ENCODE data around the gene GALNT10. TPM values are rescaled to one million over a fixed set of nuclear protein-coding genes. Genes with fewer than 3 reads are reported as not detected.
A peak's percentile ranks its signal among the peaks of the same experiment; 100 is the strongest.

The GALNT10 gene
- total RNA-seq, 4 donors from 2014 or later: 5.6 to 22.9 (median 14.4) TPM

DNA sequence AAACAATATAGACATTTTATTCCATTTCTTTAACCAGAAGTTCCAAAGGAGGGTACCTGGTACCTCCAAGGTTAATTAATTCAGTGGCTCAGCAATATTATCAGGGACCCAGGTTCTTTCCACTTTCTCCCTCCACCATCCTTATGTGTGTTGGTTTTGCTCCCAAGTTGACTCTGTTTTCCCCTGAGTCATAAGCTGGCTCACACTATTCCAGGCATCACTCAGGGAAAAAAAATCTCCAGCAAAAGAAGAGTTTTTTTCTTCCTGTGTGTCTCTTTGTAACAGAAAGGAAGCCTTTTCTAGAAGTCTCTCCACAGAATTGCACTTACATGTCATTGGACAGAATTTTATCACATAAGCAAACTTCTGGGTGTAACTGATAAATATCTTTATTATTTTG is 31.2 kb upstream of the GALNT10 start:
- intact Hi-C loops (cut with DNase I; ENCODE audit: low total_unique reads): no loop called here
- H3K27ac ChIP-seq: no peak overlapping the region
- no peak for DNase-seq
- no peaks in the 10 kb centered on the region for H3K27me3 ChIP-seq
- H3K4me1 ChIP-seq: no peaks in the 10 kb centered on the region
- no peaks in the 10 kb centered on the region for H3K9me3 ChIP-seq
- H3K4me3 ChIP-seq: no peak overlapping the region
- no peaks in the 10 kb centered on the region for H3K36me3 ChIP-seq
- TF ChIP-seq, protein P1, sequence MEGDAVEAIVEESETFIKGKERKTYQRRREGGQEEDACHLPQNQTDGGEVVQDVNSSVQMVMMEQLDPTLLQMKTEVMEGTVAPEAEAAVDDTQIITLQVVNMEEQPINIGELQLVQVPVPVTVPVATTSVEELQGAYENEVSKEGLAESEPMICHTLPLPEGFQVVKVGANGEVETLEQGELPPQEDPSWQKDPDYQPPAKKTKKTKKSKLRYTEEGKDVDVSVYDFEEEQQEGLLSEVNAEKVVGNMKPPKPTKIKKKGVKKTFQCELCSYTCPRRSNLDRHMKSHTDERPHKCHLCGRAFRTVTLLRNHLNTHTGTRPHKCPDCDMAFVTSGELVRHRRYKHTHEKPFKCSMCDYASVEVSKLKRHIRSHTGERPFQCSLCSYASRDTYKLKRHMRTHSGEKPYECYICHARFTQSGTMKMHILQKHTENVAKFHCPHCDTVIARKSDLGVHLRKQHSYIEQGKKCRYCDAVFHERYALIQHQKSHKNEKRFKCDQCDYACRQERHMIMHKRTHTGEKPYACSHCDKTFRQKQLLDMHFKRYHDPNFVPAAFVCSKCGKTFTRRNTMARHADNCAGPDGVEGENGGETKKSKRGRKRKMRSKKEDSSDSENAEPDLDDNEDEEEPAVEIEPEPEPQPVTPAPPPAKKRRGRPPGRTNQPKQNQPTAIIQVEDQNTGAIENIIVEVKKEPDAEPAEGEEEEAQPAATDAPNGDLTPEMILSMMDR (IDR thresholded peaks at IDR 0.05): no peak
- no peak for TF ChIP-seq POLR2A (IDR thresholded peaks at IDR 0.05)

DNA sequence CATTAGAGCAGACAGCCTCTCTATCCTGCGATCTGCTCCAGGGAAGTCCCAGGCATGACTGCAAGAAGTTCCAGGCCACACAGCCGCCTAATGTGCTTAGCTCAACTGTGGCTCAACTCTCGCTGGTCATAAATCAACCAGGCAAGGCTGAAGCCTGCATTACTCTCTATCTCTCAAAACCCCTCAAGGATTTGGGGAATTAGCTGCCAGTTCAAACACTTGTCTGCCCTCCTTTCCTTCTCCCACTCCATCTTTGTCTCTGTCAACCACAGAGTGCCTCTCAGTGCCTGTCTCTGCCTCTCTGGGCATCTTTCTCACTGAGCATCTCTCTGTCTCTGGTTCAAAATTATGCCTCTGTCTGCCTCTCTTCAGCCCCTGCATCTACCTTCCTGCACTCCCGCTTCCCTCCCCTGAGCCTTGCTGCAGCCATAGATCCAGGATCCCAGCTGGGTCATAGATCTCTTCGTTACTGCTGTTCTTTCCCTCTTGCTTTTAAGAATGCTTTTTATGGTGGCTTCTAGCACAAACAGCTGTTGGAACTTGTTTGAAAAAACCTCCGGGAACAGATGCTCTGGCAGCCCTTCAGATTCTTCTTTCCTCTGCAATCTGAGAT is 27.9 kb upstream of the GALNT10 start:
- Histone ChIP-seq H3K27ac (no peak overlapping the region), H3K36me3 (no peaks in the 10 kb centered on the region), H3K9me3 (no peaks in the 10 kb centered on the region), H3K4me3 (no peak overlapping the region), H3K27me3 (no peaks in the 10 kb centered on the region), H3K4me1 (no peaks in the 10 kb centered on the region)
- TF ChIP-seq, protein P1 (IDR thresholded peaks at IDR 0.05): no peak
- no peak for TF ChIP-seq POLR2A (IDR thresholded peaks at IDR 0.05)
- intact Hi-C loops (cut with DNase I; ENCODE audit: low total_unique reads): no loop called here
- DNase-seq: peak; percentile 20 to 52

DNA sequence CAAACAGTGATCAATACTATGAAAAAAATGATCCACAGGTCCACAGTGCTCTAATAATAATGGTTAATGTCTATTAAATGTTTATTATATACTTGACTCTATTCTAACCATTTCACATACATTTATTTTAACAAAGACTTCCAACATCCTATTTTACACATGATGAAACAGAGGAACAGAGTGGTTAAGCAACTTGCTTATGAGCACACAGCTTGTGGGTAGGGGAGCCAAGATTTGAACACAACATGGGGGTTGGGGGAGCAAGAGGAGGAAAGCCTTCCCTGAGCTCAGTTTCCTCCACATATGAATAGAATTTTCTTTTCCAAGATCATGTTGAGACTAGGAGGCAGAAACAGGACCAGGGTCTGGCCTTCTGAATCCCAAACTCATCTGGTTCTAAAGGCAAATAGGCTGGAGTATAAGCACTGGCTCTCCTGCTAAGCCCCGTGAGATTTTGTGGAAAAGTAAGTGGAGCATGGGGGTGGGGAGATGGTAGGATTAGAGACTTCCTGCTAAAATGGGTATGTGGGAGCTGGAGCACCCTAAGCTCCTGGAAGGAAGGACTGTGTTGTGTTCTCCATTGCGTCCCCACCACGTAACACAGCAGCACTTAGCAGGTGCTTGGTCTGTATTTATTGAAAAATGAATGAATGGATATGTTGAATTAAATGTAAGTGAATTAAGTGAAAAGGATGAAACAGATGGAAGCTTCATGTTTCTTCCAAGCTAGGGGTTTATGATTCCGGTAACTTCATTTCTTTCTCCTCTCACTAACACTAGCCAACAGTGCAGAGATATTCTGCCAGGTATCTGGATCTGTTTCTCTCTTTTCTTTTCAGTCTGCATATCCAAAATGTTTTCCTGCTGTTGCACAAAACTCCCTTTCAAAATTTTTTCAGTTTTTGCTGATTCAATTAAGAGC is 26.9 kb upstream of the GALNT10 start:
- H3K36me3 ChIP-seq: no peaks in the 10 kb centered on the region
- no peaks in the 10 kb centered on the region for H3K9me3 ChIP-seq
- DNase-seq: no peak
- H3K4me1 ChIP-seq: no peaks in the 10 kb centered on the region
- TF ChIP-seq, protein P1 (IDR thresholded peaks at IDR 0.05): no peak
- TF ChIP-seq POLR2A (IDR thresholded peaks at IDR 0.05): no peak
- H3K4me3 ChIP-seq: no peak overlapping the region
- intact Hi-C loops (cut with DNase I; ENCODE audit: low total_unique reads): no loop called here
- H3K27ac ChIP-seq: no peak overlapping the region
- no peaks in the 10 kb centered on the region for H3K27me3 ChIP-seq

DNA sequence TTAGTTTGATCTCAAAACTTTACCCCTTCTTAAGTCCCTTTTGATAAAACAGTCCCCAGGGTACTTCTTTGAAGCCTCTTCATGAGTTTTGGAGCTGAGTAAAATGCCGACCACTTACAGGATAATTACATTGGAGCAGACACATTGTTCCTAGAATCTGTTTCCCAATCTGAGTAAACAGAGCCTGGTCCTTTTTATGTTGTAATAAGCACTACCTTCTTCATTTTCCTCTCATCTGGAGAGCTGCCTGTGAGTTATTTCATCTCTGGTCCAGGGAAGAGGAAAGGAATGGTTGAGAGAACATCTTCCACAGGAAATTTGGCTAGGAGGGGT is 26.3 kb upstream of the GALNT10 start:
- no peaks in the 10 kb centered on the region for H3K36me3 ChIP-seq
- H3K9me3 ChIP-seq: no peaks in the 10 kb centered on the region
- intact Hi-C loops (cut with DNase I; ENCODE audit: low total_unique reads): no loop called here
- no peaks in the 10 kb centered on the region for H3K4me1 ChIP-seq
- no peak for DNase-seq
- no peak overlapping the region for H3K4me3 ChIP-seq
- H3K27me3 ChIP-seq: no peaks in the 10 kb centered on the region
- H3K27ac ChIP-seq: no peak overlapping the region
- TF ChIP-seq, protein P1 (IDR thresholded peaks at IDR 0.05): no peak
- TF ChIP-seq POLR2A (IDR thresholded peaks at IDR 0.05): no peak

DNA sequence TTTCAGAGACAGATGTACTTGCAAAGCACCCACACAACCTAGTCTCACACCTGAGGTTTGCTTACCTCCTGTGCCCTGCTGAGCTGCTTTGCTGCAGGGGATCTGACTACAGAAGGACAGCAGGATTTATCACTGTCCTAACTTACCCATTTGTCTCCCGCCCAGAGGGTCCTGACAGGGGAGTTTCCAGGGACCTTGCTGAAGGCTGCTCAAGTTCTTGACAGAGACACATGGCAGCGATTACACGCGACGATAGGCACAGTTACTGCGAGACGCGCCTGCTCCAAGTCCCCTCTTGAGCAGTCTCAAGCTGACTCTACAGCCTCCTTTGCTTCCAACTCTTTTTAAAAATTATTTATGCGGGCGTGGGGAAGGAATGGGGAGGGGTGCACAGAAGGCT is 24.6 kb upstream of the GALNT10 start:
- Histone ChIP-seq H3K27ac (no peak overlapping the region), H3K4me3 (no peak overlapping the region), H3K9me3 (no peaks in the 10 kb centered on the region), H3K36me3 (no peaks in the 10 kb centered on the region), H3K27me3 (no peaks in the 10 kb centered on the region), H3K4me1 (no peaks in the 10 kb centered on the region)
- TF ChIP-seq POLR2A (IDR thresholded peaks at IDR 0.05): no peak
- TF ChIP-seq, protein P1 (IDR thresholded peaks at IDR 0.05): no peak
- intact Hi-C loops (cut with DNase I; ENCODE audit: low total_unique reads): no loop called here
- no peak for DNase-seq

Measured in uterus (tissue), 4 donors.